ENCODE data around the gene ANO9.

ANO9 gene, protein sequence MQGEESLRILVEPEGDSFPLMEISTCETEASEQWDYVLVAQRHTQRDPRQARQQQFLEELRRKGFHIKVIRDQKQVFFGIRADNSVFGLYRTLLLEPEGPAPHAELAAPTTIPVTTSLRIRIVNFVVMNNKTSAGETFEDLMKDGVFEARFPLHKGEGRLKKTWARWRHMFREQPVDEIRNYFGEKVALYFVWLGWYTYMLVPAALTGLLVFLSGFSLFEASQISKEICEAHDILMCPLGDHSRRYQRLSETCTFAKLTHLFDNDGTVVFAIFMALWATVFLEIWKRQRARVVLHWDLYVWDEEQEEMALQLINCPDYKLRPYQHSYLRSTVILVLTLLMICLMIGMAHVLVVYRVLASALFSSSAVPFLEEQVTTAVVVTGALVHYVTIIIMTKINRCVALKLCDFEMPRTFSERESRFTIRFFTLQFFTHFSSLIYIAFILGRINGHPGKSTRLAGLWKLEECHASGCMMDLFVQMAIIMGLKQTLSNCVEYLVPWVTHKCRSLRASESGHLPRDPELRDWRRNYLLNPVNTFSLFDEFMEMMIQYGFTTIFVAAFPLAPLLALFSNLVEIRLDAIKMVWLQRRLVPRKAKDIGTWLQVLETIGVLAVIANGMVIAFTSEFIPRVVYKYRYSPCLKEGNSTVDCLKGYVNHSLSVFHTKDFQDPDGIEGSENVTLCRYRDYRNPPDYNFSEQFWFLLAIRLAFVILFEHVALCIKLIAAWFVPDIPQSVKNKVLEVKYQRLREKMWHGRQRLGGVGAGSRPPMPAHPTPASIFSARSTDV

DNA sequence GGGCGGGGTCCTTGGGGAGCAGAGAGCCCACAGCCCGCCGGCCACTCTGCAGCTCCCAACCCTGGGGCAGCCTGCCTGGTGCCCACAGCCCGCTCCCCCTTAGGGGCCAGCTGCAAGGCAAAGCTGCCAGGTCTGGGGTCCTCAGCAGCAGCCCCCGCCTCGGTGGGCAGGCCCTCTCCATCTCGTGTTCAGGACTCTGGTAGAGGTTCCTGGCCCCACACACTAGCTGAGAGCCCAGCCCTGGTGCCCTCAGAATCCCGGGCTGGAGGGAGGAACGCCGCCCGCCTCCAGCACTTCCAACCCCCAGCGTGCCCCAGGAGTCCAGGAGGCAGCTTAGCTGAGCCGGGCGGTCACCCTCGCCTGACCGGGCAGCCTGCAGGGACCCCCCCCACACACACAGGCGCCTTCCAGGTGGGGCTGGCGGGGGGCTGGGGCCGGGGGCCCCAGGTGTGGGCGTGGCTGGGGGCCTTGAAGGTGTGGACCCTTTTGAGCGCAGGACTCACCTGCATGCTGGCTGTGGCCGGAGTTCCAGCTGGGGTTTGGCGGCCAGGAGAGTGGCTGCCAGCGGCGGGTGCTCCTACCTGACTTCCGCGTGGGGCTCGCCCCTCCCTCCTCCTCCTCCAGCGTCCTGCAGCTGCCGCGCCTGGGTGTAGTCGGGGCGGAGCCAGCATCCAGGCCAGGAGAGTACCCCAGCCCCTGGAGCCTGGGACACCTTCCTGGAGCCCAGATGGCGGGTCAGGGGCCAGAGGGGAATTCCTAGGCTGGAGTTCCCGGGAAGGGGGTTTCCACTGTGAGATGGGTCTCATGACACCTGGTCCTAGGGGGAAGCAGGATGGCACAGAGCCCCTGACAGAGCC is at the start of gene ANO9:
TSS of gene ANO9 (minus strand) at position 594 of the 857 bp plus-strand sequence. CDS start at position 509, 85 bp downstream.
- no peak for FAIRE-seq

DNA sequence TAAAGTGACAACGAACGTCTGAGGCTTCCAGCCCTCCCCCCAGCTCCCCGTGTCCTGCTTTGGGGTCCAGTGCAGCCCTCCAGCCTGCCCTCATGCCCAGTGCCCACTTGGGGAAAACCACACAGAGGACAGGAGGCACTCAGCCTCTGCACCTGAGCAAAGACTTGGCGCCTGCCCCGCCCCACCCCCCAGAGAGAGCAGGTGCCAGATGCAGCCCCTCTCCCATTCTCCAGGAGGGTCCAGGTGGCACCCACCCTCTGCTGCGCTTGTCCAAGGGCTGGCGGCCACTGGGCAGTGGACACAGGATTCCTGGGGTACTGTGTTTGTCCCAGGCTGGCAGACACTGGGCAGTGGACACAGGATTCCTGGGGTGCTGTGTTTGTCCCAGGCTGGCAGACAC is 49.5 kb upstream of the ANO9 start:
- FAIRE-seq: no peak

DNA sequence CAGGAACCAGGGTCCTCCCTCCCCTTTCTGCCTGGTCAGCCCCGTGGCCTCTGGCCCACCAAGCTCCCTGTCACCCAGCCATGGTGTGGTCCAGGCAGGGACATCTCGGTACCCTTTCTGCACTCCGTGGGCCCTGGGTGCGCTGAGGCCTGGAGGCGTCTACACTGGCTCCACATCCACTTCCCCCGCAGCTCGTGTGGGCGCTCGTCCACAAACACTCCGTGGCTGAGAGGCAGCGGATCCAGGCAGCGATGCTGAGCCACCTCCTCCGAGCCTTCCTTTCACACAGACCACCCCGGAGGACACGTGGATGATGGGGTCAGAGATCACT is 49.1 kb upstream of the ANO9 start:
- FAIRE-seq: no peak

DNA sequence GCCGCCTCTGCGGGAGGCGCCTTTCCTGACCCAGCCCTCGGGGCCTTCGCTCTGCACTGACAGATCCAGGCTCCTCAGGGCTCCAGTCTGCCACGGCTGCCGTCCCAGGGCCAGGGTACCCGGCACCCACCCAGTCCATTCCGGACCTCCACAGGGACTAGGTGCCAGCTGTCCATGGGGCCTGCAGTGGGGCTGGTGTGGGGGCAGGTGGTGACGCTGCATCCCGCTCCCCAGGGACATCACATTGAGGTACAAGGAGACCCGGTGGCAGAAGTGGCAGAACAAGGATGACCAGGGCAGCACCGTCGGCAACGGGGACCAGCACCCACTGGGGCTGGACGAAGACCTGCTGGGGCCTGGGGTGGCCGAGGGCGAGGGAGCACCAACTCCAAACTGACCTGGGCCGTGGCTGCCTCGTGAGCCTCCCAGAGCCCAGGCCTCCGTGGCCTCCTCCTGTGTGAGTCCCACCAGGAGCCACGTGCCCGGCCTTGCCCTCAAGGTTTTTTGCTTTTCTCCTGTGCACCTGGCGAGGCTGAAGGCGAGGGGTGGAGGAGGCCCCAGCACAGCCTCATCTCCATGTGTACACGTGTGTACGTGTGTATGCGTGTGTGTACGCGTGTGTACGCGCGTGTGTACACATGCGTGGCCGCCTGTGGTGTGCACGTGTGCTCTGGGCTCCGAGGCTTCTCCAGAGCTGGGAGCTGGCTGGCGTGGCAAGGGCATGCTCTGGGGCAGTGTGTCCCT is 48.5 kb upstream of the ANO9 start:
- no peak for FAIRE-seq

DNA sequence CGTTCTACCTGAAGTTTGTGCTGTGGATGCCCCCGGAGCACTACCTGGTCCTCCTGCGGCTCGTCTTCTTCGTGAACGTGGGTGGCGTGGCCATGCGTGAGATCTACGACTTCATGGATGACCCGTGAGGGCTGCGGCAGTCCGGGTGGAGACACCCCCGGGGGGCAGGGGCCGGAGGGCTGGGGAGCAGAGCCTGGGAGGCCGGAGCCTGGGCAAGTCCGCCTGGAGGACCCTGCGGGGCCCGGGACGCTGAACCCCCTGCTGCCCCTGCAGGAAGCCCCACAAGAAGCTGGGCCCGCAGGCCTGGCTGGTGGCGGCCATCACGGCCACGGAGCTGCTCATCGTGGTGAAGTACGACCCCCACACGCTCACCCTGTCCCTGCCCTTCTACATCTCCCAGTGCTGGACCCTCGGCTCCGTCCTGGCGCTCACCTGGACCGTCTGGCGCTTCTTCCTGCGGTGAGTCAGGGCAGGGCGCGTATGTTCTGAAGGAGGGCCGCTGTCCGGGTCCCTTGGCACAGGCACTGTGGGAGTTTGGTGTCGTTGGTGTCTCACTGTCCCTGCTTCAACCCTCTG is 47.9 kb upstream of the ANO9 start:
- no peak for FAIRE-seq

DNA sequence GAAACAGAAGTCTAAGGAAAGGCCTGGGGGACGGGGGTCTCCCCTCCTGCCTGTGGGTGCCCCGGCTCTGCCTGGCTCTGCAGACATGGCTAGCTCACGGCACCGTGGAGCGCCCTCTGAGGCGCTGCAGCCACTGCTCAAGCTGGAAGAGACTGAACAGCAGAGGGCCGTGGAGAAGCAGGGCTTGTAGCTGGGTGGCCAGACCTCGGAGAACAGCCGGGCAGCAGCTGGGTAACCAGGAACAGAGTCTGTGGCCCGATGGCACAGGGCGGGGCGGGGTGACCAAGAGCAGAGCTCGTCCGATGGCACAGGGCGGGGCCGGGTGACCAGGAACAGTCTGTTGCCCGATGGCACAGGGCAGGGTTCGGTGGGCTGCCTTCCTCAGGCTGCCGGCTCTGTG is 47.2 kb upstream of the ANO9 start:
- no peak for FAIRE-seq

DNA sequence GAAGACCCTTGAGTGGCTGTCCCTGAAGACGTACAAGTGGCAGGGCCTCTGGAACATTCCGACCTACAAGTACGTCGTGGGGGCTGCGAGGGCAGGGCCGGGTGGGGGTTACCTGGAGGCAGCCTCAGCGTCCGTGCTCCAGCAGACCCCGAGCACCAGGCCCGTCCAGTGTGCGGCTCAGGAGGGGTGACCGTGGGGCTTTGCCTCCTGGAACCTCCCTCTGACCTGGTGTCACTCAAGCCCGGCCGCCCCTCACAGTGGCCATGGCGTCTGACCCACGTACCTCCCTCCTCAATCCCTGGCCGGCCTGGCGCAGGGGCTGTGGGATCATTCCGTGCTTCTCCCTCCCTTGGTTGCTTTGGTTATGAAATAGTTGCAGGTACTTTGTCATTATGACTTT is 46.8 kb upstream of the ANO9 start:
- no peak for FAIRE-seq

DNA sequence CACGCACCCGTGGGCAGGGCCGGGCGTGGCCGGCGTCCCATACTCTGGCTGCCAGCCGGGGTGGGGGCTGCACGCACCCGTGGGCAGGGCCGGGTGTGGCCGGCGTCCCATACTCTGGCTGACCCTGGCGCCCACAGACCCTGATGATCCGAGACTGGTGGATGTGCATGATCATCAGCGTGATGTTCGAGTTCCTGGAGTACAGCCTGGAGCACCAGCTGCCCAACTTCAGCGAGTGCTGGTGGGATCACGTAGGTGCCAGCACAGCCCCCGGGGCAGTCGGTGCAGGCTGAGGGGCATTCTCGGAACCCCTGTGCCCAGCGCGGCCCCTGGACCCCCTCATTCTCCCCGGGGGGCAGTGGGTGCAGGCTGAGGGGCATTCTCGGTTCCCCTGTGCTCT is 46.3 kb upstream of the ANO9 start:
- FAIRE-seq: no peak

DNA sequence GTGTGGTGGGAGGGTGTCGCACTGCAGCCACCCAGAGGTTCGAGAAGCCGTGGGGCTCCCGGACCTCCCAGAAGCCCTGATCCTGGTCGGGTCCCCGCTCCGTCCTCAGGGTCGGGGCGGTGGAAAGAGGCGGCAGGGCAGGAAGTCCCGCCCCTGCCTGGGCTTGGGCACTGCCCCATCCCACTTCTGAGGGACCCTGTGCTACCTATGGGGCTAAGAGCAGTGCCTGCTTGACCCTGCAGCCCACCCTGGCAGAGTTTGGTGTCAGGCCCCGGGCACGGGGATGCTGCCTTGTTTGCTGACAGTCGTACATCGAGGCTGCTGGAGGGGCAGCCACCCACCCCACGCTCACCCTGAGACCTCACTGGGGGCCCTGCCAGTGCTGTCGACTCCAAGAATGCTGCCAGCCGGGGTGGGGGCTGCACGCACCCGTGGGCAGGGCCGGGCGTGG is 45.8 kb upstream of the ANO9 start:
- no peak for FAIRE-seq

DNA sequence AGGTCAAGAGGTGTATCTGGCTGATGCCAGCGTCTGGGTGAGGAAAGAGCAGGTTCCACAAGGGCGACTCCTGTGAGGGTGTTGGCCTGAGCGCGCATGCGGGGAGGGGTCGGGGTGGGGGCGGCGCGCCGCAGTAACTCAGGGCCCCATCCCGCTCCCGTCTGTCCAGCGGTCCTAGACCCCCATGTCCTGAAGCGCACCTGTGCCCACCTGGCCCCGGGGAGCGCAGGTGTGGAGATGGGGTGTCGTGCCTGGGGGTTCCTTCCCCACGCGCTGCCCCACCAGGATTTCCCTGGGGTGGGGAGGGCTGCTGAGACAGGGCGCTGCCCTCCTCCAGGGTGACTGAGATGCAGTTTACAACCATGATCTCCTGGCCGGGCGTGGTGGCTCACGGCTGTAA is 44.4 kb upstream of the ANO9 start:
- no peak for FAIRE-seq

DNA sequence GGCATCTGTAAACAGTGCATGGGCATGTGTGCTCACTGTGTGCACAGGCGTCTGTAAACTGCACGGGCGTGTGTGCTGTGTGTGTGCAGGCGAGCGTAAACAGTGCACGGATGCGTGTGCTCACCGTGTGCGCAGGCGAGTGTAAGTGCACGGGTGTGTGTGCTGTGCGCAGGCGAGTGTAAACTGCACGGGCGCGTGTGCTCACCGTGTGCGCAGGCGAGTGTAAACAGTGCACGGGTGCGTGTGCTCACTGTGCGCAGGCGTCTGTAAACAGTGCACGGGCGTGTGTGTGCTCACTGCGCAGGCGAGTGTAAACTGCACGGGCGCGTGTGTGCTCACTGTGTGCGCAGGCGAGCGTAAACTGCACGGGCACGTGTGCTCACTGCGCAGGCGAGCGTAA is 42.8 kb upstream of the ANO9 start:
- no peak for FAIRE-seq

DNA sequence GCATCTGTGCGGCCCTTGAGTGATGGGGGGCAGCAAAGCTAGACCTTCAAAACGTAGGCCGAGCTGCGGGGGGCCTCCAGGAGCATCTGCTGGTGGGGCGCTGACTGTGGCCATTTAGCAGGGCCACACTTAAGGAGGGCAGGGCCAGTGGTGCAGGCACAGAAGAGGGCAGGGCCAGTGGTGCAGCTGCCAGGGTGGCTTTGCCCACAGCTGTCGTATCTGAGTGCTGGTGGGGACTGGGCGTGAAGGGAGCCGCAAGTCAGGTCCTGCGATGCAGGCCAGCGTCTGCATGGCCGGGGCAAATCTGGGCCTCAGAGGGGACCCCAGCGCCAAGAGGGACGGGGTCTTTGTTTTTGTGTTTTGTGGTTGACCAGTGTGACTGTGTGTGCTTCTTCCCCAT is 37.5 kb upstream of the ANO9 start:
- FAIRE-seq: no peak

DNA sequence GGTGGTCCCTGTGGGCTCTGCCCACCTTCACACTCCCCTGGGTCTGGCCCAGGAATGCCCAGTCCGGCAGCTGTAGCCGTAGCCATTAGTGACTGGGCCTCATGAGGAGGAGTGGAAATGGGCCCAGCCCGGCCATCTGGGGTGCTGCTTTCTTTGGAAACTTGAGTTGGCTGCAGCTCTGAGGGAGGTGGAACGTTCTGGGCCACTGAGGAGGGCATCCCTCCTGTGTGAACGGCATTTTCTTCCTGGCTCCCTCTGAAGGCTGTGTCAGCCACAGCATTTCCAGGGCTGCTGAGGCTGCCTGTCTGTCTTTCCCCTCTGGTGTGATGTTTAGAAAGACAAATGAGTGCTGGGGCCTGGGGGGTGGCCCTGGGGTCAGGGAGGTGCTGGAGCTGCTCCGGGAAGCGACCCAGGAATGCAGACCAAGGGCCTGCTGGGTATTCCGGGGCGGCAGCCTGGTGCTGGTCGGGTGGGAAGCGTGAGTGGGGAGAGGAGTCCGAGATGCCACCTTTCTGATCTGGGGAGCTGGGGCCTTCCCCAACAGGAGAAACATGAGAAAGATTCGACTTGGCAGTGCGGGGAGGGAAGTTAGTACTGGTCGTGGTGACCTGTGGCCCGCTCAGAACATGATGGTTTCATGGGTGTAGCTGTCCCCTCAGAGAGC is 35.4 kb upstream of the ANO9 start:
- FAIRE-seq: no peak

DNA sequence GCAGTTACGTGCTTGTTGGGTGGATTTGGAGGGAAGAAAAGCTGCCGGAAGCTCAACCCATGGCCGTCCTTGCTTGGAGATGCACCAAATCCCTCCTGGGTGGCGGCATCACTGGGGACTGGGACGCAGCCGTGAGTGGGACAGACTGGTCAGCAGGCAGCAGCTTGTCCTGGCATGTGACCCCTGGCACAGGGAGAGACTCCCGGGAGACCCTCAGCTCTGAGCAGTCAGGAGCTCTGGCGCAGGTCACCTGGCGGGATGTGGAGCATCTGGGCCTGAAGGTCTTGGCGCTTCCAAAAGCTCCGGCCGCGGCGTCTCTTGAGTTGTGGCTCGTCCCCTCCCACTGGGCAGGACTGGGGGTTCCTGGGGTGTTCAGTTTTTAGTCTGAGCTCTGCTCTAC is 34.6 kb upstream of the ANO9 start:
- no peak for FAIRE-seq

DNA sequence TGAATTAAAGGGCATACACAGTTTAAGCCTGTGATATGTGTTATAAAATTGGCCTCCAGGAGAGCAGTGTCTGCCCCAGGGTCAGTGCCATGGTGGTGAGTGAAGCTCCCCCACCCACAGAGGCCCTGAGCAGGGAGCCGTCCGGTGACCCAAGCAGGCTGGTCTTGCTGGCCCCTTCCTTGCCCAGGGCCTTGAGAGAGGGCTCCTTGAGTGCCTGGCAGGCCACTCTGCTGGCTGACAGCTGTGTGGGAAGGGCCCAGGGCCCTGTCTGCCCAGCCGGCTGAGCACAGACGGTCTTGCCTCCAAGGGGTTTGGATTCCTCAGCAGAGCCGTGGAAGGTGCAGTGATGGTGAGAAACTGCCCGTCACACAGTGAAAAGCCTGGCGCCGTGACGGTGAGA is 34.1 kb upstream of the ANO9 start:
- FAIRE-seq: no peak

DNA sequence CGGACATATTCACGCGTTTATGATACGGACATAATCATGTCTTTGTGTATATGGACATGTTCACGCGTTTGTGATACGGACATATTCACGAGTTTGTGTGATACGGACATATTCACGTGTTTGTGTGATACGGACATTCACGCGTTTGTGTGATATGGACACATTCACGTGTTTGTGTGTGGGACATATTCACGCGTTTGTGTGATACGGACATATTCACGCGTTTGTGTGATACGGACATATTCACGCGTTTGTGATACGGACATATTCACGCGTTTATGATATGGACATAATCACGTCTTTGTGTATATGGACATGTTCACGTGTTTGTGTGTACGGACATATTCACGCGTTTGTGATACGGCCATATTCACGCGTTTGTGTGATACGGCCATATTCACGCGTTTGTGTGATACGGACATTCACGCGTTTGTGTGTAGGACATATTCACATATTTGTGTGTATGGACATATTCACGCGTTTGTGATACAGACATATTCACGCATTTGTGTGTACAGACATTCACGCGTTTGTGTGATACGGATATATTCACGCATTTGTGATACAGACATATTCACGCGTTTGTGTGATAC is 33.2 kb upstream of the ANO9 start:
- FAIRE-seq: peak; percentile 91

DNA sequence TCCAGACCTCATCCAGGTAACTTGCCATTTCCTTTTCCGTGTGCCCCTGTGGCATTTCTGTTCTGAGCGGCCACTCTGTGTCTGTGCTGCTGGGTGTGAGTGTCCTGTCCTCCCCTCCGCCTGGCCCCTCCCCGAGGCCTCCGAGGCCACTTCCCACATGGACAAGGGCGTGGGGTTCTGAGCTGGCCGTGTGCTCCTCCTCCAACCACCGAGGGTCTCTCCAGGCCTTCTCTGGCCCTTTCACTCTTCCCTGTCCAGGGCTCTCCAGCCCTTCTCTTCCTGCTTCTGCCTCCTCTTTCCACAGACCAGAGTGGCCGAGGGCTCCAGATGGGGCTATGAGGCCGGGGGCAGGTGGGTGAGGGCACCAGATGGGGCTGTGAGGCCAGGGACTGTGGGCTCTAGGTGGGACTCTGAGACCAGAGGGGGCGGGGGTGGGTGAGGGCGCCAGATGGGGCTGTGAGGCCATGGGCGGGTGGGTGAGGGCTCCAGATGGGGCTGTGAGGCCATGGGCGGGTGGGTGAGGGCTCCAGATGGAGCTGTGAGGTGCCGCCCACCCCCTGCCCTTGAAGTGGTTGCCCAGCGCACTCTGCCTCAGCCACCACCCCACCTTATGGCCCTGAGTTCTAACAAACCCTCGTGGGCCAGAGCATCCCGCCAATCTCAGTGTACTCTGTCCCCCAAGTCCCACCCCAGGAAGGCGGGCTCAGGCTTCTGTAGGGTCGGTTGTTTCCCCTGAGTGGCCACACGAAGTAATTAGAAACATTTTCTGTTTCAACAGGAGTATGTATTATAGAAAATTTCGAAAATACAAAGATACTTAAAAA is 32.4 kb upstream of the ANO9 start:
- no peak for FAIRE-seq

DNA sequence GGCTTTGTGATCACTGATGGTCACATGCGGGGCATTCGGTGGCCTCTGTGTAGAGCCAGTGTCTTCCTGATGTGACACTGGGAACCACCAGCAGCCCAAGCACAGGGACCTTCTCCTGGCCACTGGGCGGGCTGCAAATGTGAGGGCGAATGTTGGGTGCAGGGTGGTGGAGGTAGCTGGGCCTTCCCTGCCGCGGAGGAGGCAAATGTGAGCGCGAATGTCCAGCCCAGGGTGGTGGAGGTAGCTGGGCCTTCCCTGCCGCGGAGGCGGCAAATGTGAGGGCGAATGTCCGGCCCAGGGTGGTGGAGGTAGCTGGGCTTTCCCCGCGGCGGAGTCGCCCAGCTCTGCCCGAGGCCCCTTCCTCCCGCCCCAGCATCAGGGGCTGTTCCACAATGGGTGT is 31.6 kb upstream of the ANO9 start:
- FAIRE-seq: no peak

DNA sequence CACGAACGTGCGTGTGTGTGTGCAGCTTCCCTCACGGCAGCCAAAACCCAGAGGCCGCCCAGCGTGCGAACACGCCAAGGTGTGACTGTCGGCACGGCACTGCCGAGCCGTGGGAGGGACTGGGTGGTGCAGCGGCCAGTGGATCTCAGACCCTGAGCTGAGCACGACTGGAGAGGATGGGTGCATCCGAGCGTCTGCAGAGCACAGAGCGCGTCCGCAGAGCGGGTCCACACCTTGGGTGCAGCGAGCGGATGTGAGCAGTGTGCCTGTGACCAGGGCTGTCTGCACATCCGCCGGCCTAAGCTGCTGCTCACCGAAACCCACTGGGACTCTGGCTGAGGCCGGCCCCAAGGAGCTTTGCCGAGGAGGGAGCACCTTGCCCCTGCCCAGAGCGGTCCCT is 31.0 kb upstream of the ANO9 start:
- FAIRE-seq: no peak

DNA sequence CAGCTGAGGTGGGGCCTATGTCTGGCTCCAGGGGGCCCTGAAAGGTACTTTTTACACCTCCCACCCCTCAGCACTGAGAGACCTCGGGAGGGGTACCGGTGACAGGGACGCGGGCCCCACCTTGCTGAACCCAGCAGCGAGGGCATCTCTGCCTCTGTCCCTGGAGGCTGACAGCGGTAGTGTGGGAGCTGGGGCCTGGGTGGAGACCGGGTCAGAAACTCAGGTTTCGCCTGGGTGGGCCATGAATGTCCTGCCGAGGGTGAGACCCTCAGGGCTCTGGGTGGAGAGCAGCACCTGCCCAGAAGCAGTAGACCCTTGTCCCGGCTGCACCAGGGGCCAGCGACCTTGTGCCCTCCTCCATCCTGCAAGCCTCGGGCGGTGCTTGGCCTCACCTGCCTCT is 30.5 kb upstream of the ANO9 start:
- FAIRE-seq: no peak

Data from colon (tissue), 2 donors.